Endothelial cell of umbilical vein (primary cell): ENCODE results near the gene RRP1B. TPM values are rescaled to one million over a fixed set of nuclear protein-coding genes. Genes with fewer than 3 reads are reported as not detected.

Experiments
- BruUV-seq: library from RNA; stranded (reverse); fragments of 400-500 nt; replicated peaks from 2 replicates; lab custom pipeline; 2021; lab: Mats Ljungman, UMichigan
- CTCF ChIA-PET: fragments of 300-600, 350-600 bp; sonication (Branson Sonifier 250); formaldehyde crosslinking; loops from one replicate; lab custom pipeline; 2021; ENCODE audit warnings: antibody characterized with exemption, inconsistent platforms; lab: Charles Lee
- POLR2A ChIA-PET: fragments of 300-600, 350-600 bp; sonication (Branson Sonifier 250); formaldehyde crosslinking; loops from one replicate; lab custom pipeline; 2021; ENCODE audit warnings: antibody characterized with exemption, inconsistent platforms; lab: Charles Lee
- DNase-seq: peaks from one replicate; pipeline ENCODE4 v3.0.0-alpha.2; 2011; ENCODE audit warnings: low read depth, low spot score
- FAIRE-seq: peaks from 2 replicates; lab custom pipeline; 2011; peaks lifted over from hg19 to GRCh38; lab: Jason Lieb, UNC
- H2AFZ ChIP-seq: 2 replicates; pipeline ENCODE4 v1.6.0; 2012; ENCODE audit warnings: low read depth, low read length, control low read depth, inconsistent platforms
- H3K27ac ChIP-seq: 2 replicates; pipeline ENCODE4 v1.5.1; 2011; ENCODE audit warnings: low read depth, mild to moderate bottlenecking, control low read depth, low read length, moderate library complexity; ENCODE audit not compliant: insufficient read depth
- H3K27me3 ChIP-seq, 2 experiments: 2 replicates each; pipeline versions ENCODE4 v1.6.0 to v1.6.1; 2011; ENCODE audit warnings: low read length in 2 of 2, mixed read lengths in 1 of 2; ENCODE audit not compliant: control insufficient read depth in 2 of 2, insufficient read depth in 2 of 2
- H3K36me3 ChIP-seq, 2 experiments: 2 replicates in 1 of 2; 3 replicates in 1 of 2; pipeline ENCODE4 v1.5.1; 2011; ENCODE audit warnings: low read length in 2 of 2, mild to moderate bottlenecking in 1 of 2, moderate library complexity in 1 of 2; ENCODE audit not compliant: control insufficient read depth in 2 of 2, insufficient read depth in 2 of 2; ENCODE audit errors: extremely low read depth in 1 of 2
- H3K4me1 ChIP-seq: 3 replicates; pipeline ENCODE4 v1.5.1; 2011; ENCODE audit warnings: mild to moderate bottlenecking, low read length; ENCODE audit not compliant: control insufficient read depth, insufficient read depth; ENCODE audit errors: extremely low read depth
- H3K4me2 ChIP-seq: 2 replicates; pipeline ENCODE4 v1.6.1; 2011; ENCODE audit warnings: low read length, control low read depth, mixed read lengths; ENCODE audit not compliant: insufficient read depth
- H3K4me3 ChIP-seq, 3 experiments: fragments of 200-600 bp in 1 of 3; sonication (generic), shearing (Covaris generic) in 1 of 3; replicated peaks in 1 of 3; 2 replicates each; pipeline ENCODE4 v1.5.1; 2011 to 2016; ENCODE audit warnings: control low read depth in 3 of 3, low read length in 3 of 3, mild to moderate bottlenecking in 2 of 3, inconsistent platforms in 1 of 3, low read depth in 1 of 3, moderate library complexity in 1 of 3; ENCODE audit not compliant: insufficient read depth in 1 of 3
- H3K79me2 ChIP-seq: 2 replicates; pipeline ENCODE4 v1.6.0; 2012; ENCODE audit warnings: low read length, inconsistent platforms; ENCODE audit not compliant: control insufficient read depth, insufficient read depth
- H3K9ac ChIP-seq: replicated peaks from 2 replicates; pipeline ENCODE3; 2011; ENCODE audit warnings: low read length, control low read depth; ENCODE audit not compliant: insufficient read depth; ENCODE audit errors: extremely low read depth
- H3K9me1 ChIP-seq: replicated peaks from 3 replicates; pipeline ENCODE4 v1.6.0; 2011; ENCODE audit warnings: mild to moderate bottlenecking, low read length; ENCODE audit not compliant: control insufficient read depth, insufficient read depth; ENCODE audit errors: extremely low read depth
- H3K9me3 ChIP-seq: replicated peaks from 2 replicates; pipeline ENCODE4 v1.5.1; 2012; ENCODE audit warnings: low read length, inconsistent platforms; ENCODE audit not compliant: control insufficient read depth, insufficient read depth
- H4K20me1 ChIP-seq: replicated peaks from 2 replicates; pipeline ENCODE3; 2011; ENCODE audit warnings: mild to moderate bottlenecking, low read length; ENCODE audit not compliant: control insufficient read depth, insufficient read depth; ENCODE audit errors: extremely low read depth
- CTCF ChIP-seq, 2 donors: IDR thresholded peaks; 1 replicate in 1 of 2; 2 replicates in 1 of 2; pipeline ENCODE4 v1.5.1; 2011; ENCODE audit warnings: low read length in 2 of 2, mild to moderate bottlenecking in 2 of 2, moderate library complexity in 2 of 2, control low read depth in 1 of 2, inconsistent platforms in 1 of 2, low read depth in 1 of 2; ENCODE audit not compliant: insufficient read depth in 1 of 2; ENCODE audit errors: extremely low read depth in 1 of 2
- EZH2 ChIP-seq: IDR thresholded peaks from 2 replicates; pipeline ENCODE4 v1.6.1; 2012; ENCODE audit warnings: borderline replicate concordance, low read depth, mild to moderate bottlenecking, moderate library complexity, low read length, inconsistent platforms; ENCODE audit not compliant: severe bottlenecking
- FOS ChIP-seq: IDR thresholded peaks from 2 replicates; pipeline ENCODE4 v1.6.1; 2011; ENCODE audit warnings: mild to moderate bottlenecking, low read length, moderate library complexity, borderline replicate concordance; ENCODE audit not compliant: insufficient read depth
- GATA2 ChIP-seq: IDR thresholded peaks from 2 replicates; pipeline ENCODE4 v1.7.0; 2011; ENCODE audit warnings: low read depth, mild to moderate bottlenecking, moderate library complexity, mixed read lengths, low read length; ENCODE audit not compliant: insufficient read length, insufficient read depth
- JUN ChIP-seq: IDR thresholded peaks from 2 replicates; pipeline ENCODE4 v1.6.1; 2011; ENCODE audit warnings: borderline replicate concordance, low read depth; ENCODE audit not compliant: insufficient read length, insufficient read depth
- MYC ChIP-seq: IDR thresholded peaks from one replicate; pipeline ENCODE4 v1.6.1; 2011; ENCODE audit warnings: mild to moderate bottlenecking, low read depth, low read length
- POLR2A ChIP-seq: IDR thresholded peaks from 2 replicates; pipeline ENCODE4 v1.6.1; 2012; ENCODE audit warnings: low read depth, mild to moderate bottlenecking, control low read depth, low read length
- POLR2AphosphoS5 ChIP-seq: IDR thresholded peaks from 2 replicates; pipeline ENCODE4 v1.6.1; 2012; ENCODE audit warnings: low read depth, mild to moderate bottlenecking, control low read depth, low read length, moderate library complexity; ENCODE audit not compliant: insufficient read depth
- dilution Hi-C: fragments of 300-500 bp; cut with MboI; formaldehyde crosslinking; loops from one replicate; pipeline ENCODE4 v1.15.0; 2019; ENCODE audit warnings: low sequenced_read_pairs; ENCODE audit not compliant: extremely low pct_ligation_motif_present
- intact Hi-C: fragments of 100-400 bp; cut with micrococcal nuclease; formaldehyde crosslinking; loops from one replicate; pipeline ENCODE4 v1.10.0; 2022
- polyA plus RNA-seq, 4 experiments: library from polyadenylated mRNA; depleted of rRNA in 3 of 4; stranded (reverse) in 3 of 4; unstranded in 1 of 4; fragments of >200 nt; gene quantifications; 2 replicates each; pipeline versions ENCODE4 v1.2.1 to v1.2.3, GENCODE V29; 2011 to 2012; ENCODE audit warnings: missing spikeins in 1 of 4
- total RNA-seq: library from RNA; stranded (reverse); gene quantifications from 2 replicates; pipeline ENCODE4 v1.2.3, GENCODE V29; 2021
- TF ChIP-seq, protein P1 (sequence below): IDR thresholded peaks from 2 replicates; pipeline ENCODE4 v1.6.1; 2011; ENCODE audit not compliant: insufficient read depth, insufficient read length

The RRP1B gene
- total and polyA plus RNA-seq, 2 donors (not counting 3 experiments of a cell fraction or from before 2014, with no cell fraction given) = 13.0 to 39.9 TPM

GRCh38 chr21:43703035-43703880 is 43.9 kb downstream of the RRP1B start:
- dilution Hi-C loops = no loop called here
- no TSS peak for BruUV-seq

More at GRCh38 chr21:43703035-43703880, 43.9 kb downstream of the RRP1B start:
- Histone ChIP-seq H3K27ac (no peak overlapping the region), H3K36me3 (no peaks in the 10 kb centered on the region), H3K9me1 (no peaks in the 10 kb centered on the region), H3K4me3 (no peak overlapping the region), H2AFZ (no peak overlapping the region), H3K4me2 (no peak overlapping the region), H3K9me3 (no peaks in the 10 kb centered on the region), H3K9ac (no peak overlapping the region), H3K27me3 (peaks cover 0 to 1% of the 10 kb centered on the region in 2 experiments), H4K20me1 (no peaks in the 10 kb centered on the region), H3K79me2 (no peaks in the 10 kb centered on the region), H3K4me1 (no peaks in the 10 kb centered on the region)
- no peak for TF ChIP-seq FOS
- no peak for TF ChIP-seq POLR2AphosphoS5
- TF ChIP-seq JUN = no peak
- no peak for TF ChIP-seq POLR2A
- TF ChIP-seq, protein P1, sequence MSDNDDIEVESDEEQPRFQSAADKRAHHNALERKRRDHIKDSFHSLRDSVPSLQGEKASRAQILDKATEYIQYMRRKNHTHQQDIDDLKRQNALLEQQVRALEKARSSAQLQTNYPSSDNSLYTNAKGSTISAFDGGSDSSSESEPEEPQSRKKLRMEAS = no peak
- no peak for TF ChIP-seq MYC
- TF ChIP-seq CTCF (IDR thresholded peaks at IDR 0.05; ENCODE audit: extremely low read depth in 1 of 2, insufficient read depth in 1 of 2, low read depth in 1 of 2, low read length in 2 of 2) = no peak
- no peak for TF ChIP-seq GATA2
- TF ChIP-seq EZH2 = no peak
- ChIA-PET CTCF (interaction anchor here (1.9 kb wide), 1 partner anchor 26 kb away, joined by 6 read pairs; no protein-coding TSS in a partner anchor), POLR2A (no interaction called here)
- DNase-seq (no peak), FAIRE-seq (no peak)
- intact Hi-C loops = no loop called here
